GM19467 (cell line): ENCODE measurements around the gene DDI2.
"Not testable (repeated sequence)": the region's sequence is repeated elsewhere in the genome, so short reads cannot be mapped to it uniquely, and the experiment has no call there.

ENCODE experiments used
- ATAC-seq: cut with Tn5 transposase; IDR thresholded peaks from one replicate; pipeline ENCODE4 v1.9.1; 2021; ENCODE audit warnings: mild to moderate bottlenecking, moderate library complexity; ENCODE audit not compliant: unreplicated experiment

The DDI2 gene

GRCh38 chr1:15676688-15677661, 59.7 kb downstream of the DDI2 start:
- ATAC-seq: no peak

- no peak for ATAC-seq
Measured at GRCh38 chr1:15678578-15678977, 61.3 kb downstream of the DDI2 start.

- ATAC-seq: no peak
Measured at GRCh38 chr1:15680131-15680530, 62.9 kb downstream of the DDI2 start.

- ATAC-seq: no peak
Measured at GRCh38 chr1:15680561-15681348, 63.5 kb downstream of the DDI2 start.

- ATAC-seq: no peak
Measured at GRCh38 chr1:15681349-15682292, 64.4 kb downstream of the DDI2 start.

- no peak for ATAC-seq
Measured at GRCh38 chr1:15682936-15683341, 65.7 kb downstream of the DDI2 start.

- ATAC-seq: no peak
Measured at GRCh38 chr1:15683345-15684039, 66.2 kb downstream of the DDI2 start.

GRCh38 chr1:15684042-15684461, 66.8 kb downstream of the DDI2 start, which contains the start of gene PLEKHM2:
PLEKHM2 (plus strand) TSS chr1:15684320; CDS start chr1:15684559, 239 bp downstream.
- no peak for ATAC-seq

- ATAC-seq: no peak
Measured at GRCh38 chr1:15684468-15685291, 67.4 kb downstream of the DDI2 start.

- no peak for ATAC-seq
Measured at GRCh38 chr1:15685820-15686219, 68.6 kb downstream of the DDI2 start.

GRCh38 chr1:15687446-15687845, 70.2 kb downstream of the DDI2 start:
- no peak for ATAC-seq

- ATAC-seq: no peak
Measured at GRCh38 chr1:15690317-15690716, 73.1 kb downstream of the DDI2 start.

- no peak for ATAC-seq
Measured at GRCh38 chr1:15691434-15692032, 74.3 kb downstream of the DDI2 start.

- ATAC-seq: no peak
Measured at GRCh38 chr1:15692121-15692682, 74.9 kb downstream of the DDI2 start.

- ATAC-seq: no peak
Measured at GRCh38 chr1:15693371-15693770, 76.1 kb downstream of the DDI2 start.

GRCh38 chr1:15696956-15697521, 79.8 kb downstream of the DDI2 start:
- peak; percentile 88 for ATAC-seq

- ATAC-seq: no peak
Measured at GRCh38 chr1:15698201-15698600, 80.9 kb downstream of the DDI2 start.

- ATAC-seq: not testable (repeated sequence)
Measured at GRCh38 chr1:15699321-15699720, 82.1 kb downstream of the DDI2 start.
